CD4-positive, alpha-beta memory T cell (primary cell): ENCODE data around the gene ATP9A. TPM values are rescaled to one million over a fixed set of nuclear protein-coding genes. Genes with fewer than 3 reads are reported as not detected.
"Not testable (repeated sequence)": the region's sequence is repeated elsewhere in the genome, so short reads cannot be mapped to it uniquely, and the experiment has no call there.

Source experiments
- CTCF ChIA-PET: fragments of 350-600 bp; sonication (Branson Sonifier 250); formaldehyde crosslinking; loops from one replicate; lab custom pipeline; 2021; ENCODE audit warnings: inconsistent platforms; ENCODE audit not compliant: partially characterized antibody; lab: Charles Lee
- POLR2A ChIA-PET: fragments of 350-600 bp; sonication (Branson Sonifier 250); formaldehyde crosslinking; loops from one replicate; lab custom pipeline; 2021; ENCODE audit not compliant: partially characterized antibody; lab: Charles Lee
- DNase-seq, 5 donors: peaks; one replicate each; pipeline versions ENCODE4 v3.0.0 to v3.0.0-alpha.2; 2020 to 2022; ENCODE audit warnings: mixed read lengths in 1 of 5
- H3K27ac ChIP-seq: one replicate; pipeline ENCODE4 v1.7.0; 2013; ENCODE audit warnings: low read depth, low read length
- H3K27me3 ChIP-seq: 2 replicates; pipeline ENCODE4 v1.7.0; 2013; ENCODE audit warnings: mild to moderate bottlenecking, low read length, moderate library complexity; ENCODE audit not compliant: insufficient read depth
- H3K36me3 ChIP-seq: 2 replicates; pipeline ENCODE4 v1.7.0; 2013; ENCODE audit warnings: mild to moderate bottlenecking, low read length, moderate library complexity; ENCODE audit not compliant: insufficient read depth
- H3K4me1 ChIP-seq: 2 replicates; pipeline ENCODE4 v1.7.0; 2013; ENCODE audit warnings: mild to moderate bottlenecking, low read length, moderate library complexity; ENCODE audit not compliant: insufficient read depth
- H3K4me3 ChIP-seq, 2 donors: one replicate each; pipeline ENCODE4 v1.7.0; 2013; ENCODE audit warnings: low read length in 2 of 2, mild to moderate bottlenecking in 1 of 2
- H3K9me3 ChIP-seq, 2 donors: one replicate each; pipeline ENCODE4 v1.7.0; 2013; ENCODE audit warnings: low read length in 2 of 2, control low read depth in 1 of 2; ENCODE audit not compliant: control insufficient read depth in 1 of 2
- H3K27ac Mint-ChIP-seq, 7 donors: one replicate each; pipeline ENCODE4 v1.8.0; 2020 to 2021; ENCODE audit warnings: mixed read lengths in 7 of 7, mild to moderate bottlenecking in 6 of 7, inconsistent platforms in 3 of 7, moderate library complexity in 3 of 7
- H3K27me3 Mint-ChIP-seq, 2 donors: one replicate each; pipeline ENCODE4 v1.8.0; 2020 to 2021; ENCODE audit warnings: mixed read lengths in 2 of 2
- H3K36me3 Mint-ChIP-seq, 2 donors: one replicate each; pipeline ENCODE4 v1.8.0; 2020 to 2021; ENCODE audit warnings: mixed read lengths in 2 of 2, inconsistent platforms in 1 of 2, mild to moderate bottlenecking in 1 of 2
- H3K4me1 Mint-ChIP-seq, 4 donors: one replicate each; pipeline ENCODE4 v1.8.0; 2020 to 2021; ENCODE audit warnings: mixed read lengths in 4 of 4, mild to moderate bottlenecking in 1 of 4
- H3K4me3 Mint-ChIP-seq, 8 donors: one replicate each; pipeline ENCODE4 v1.8.0; 2020 to 2021; ENCODE audit warnings: mixed read lengths in 8 of 8, mild to moderate bottlenecking in 7 of 8, moderate library complexity in 6 of 8, inconsistent platforms in 3 of 8
- H3K9me3 Mint-ChIP-seq, 8 donors: one replicate each; pipeline ENCODE4 v1.8.0; 2020 to 2021; ENCODE audit warnings: mixed read lengths in 8 of 8, mild to moderate bottlenecking in 5 of 8, inconsistent platforms in 3 of 8, moderate library complexity in 1 of 8
- intact Hi-C: fragments of 100-400 bp; cut with micrococcal nuclease; formaldehyde crosslinking; loops from one replicate; pipeline ENCODE4 v1.15.1; 2023
- polyA plus RNA-seq, 2 donors: library from polyadenylated mRNA; unstranded; fragments of 300-500 nt; fragmentation: Illumina TruSeq; gene quantifications; one replicate each; pipeline ENCODE4 v1.2.3, GENCODE V29; 2021
- total RNA-seq, 2 experiments: library from RNA; stranded (reverse); gene quantifications; one replicate each; pipeline ENCODE4 v1.2.3, GENCODE V29; 2021

Gene ATP9A
- total and polyA plus RNA-seq, 4 experiments from 2014 or later: 0.14 to 1.0 (median 0.32) TPM

- ChIA-PET CTCF (no interaction called here), POLR2A (no interaction called here)
- no peak overlapping the region for H3K27ac Mint-ChIP-seq
- Histone ChIP-seq H3K27ac (no peak overlapping the region), H3K27me3 (no peaks in the 10 kb centered on the region), H3K4me3 (no peak overlapping the region), H3K36me3 (no peaks in the 10 kb centered on the region), H3K4me1 (no peaks in the 10 kb centered on the region), H3K9me3 (no peaks in the 10 kb centered on the region)
- no peak overlapping the region for H3K4me3 Mint-ChIP-seq
- peaks cover 20 to 28% of the 10 kb centered on the region in 2 donors for H3K27me3 Mint-ChIP-seq
- H3K4me1 Mint-ChIP-seq: no peaks in the 10 kb centered on the region
- intact Hi-C loops: no loop called here
- no peak for DNase-seq
- no peaks in the 10 kb centered on the region for H3K9me3 Mint-ChIP-seq
- no peaks in the 10 kb centered on the region for H3K36me3 Mint-ChIP-seq
Observed at GRCh38 chr20:51792960-51793359, 24.8 kb upstream of the ATP9A start.

DNA sequence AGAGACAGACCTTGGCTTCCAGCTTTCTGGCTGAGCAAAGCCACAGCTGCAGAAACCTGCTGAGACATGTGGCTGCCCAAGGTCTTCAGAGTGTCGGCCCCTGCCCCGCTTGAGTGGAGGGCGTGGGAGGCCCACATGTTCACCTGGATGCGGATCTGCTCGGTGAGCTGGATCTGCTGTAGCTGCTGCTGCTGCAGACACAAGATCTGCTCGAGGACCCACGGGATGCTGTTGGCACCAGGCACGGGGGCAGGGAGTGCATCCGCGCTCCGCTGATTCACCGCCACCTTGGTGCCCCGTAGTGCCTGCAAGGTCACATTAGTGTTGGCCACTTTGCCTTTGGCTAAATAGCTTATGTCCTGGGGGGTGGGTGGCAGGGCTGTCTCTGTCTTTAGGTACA, 23.4 kb upstream of the ATP9A start:
- Mint-ChIP-seq H3K36me3 (no peaks in the 10 kb centered on the region), H3K27ac (no peak overlapping the region), H3K4me1 (no peaks in the 10 kb centered on the region), H3K4me3 (no peak overlapping the region), H3K9me3 (no peaks in the 10 kb centered on the region), H3K27me3 (peaks cover 16 to 22% of the 10 kb centered on the region in 2 donors)
- Histone ChIP-seq H3K36me3 (no peaks in the 10 kb centered on the region), H3K4me3 (no peak overlapping the region), H3K27me3 (no peaks in the 10 kb centered on the region), H3K9me3 (no peaks in the 10 kb centered on the region), H3K4me1 (no peaks in the 10 kb centered on the region), H3K27ac (no peak overlapping the region)
- intact Hi-C loops: no loop called here
- ChIA-PET CTCF (interaction anchor here (1.1 kb wide), 1 partner anchor 9 kb away, joined by 5 read pairs; no protein-coding TSS in a partner anchor), POLR2A (no interaction called here)
- DNase-seq: no peak

GRCh38 chr20:51790256-51790655, 22.1 kb upstream of the ATP9A start:
- H3K27ac ChIP-seq: no peak overlapping the region
- CTCF ChIA-PET: no interaction called here
- Mint-ChIP-seq H3K36me3 (no peaks in the 10 kb centered on the region), H3K27me3 (peaks cover 12 to 18% of the 10 kb centered on the region in 2 donors), H3K4me1 (no peaks in the 10 kb centered on the region), H3K9me3 (no peaks in the 10 kb centered on the region), H3K27ac (no peak overlapping the region), H3K4me3 (no peak overlapping the region)
- H3K4me1 ChIP-seq: no peaks in the 10 kb centered on the region
- intact Hi-C loops: no loop called here
- H3K36me3 ChIP-seq: no peaks in the 10 kb centered on the region
- H3K27me3 ChIP-seq: no peaks in the 10 kb centered on the region
- POLR2A ChIA-PET: no interaction called here
- no peak overlapping the region for H3K4me3 ChIP-seq
- DNase-seq: no peak
- H3K9me3 ChIP-seq: no peaks in the 10 kb centered on the region

DNA sequence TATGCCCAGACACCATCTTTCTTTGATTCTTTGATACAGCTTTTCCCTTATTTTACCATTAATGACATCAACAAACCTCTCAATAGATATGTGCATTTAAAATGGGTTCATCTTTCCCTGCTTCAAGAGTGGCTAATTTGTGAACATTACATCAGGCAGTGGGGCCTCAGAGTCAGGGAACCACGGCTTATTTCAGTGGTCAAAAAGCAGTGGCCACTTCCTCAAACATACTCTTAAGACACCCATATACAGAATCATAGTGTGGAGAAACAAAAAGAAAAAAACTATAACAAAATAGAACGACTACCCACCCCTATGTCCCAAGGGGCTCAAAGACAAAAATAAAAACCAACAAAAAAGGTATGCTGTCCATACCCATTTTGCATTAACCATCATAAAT, 21.2 kb upstream of the ATP9A start:
- Mint-ChIP-seq H3K4me1 (no peaks in the 10 kb centered on the region), H3K27me3 (peaks cover 10 to 13% of the 10 kb centered on the region in 2 donors), H3K36me3 (no peaks in the 10 kb centered on the region), H3K4me3 (no peak overlapping the region), H3K9me3 (no peaks in the 10 kb centered on the region), H3K27ac (no peak overlapping the region)
- DNase-seq: no peak
- H3K4me1 ChIP-seq: no peaks in the 10 kb centered on the region
- H3K27me3 ChIP-seq: no peaks in the 10 kb centered on the region
- no peaks in the 10 kb centered on the region for H3K36me3 ChIP-seq
- H3K27ac ChIP-seq: no peak overlapping the region
- H3K9me3 ChIP-seq: no peaks in the 10 kb centered on the region
- POLR2A ChIA-PET: no interaction called here
- CTCF ChIA-PET: interaction anchor here (0.7 kb wide), 1 partner anchor 14 kb away, joined by 3 read pairs; no protein-coding TSS in a partner anchor
- H3K4me3 ChIP-seq: no peak overlapping the region
- intact Hi-C loops: no loop called here

GRCh38 chr20:51788822-51789221, 20.6 kb upstream of the ATP9A start:
- Histone ChIP-seq H3K27ac (no peak overlapping the region), H3K36me3 (no peaks in the 10 kb centered on the region), H3K27me3 (no peaks in the 10 kb centered on the region), H3K9me3 (no peaks in the 10 kb centered on the region), H3K4me3 (no peak overlapping the region), H3K4me1 (no peaks in the 10 kb centered on the region)
- H3K9me3 Mint-ChIP-seq: no peaks in the 10 kb centered on the region
- no peak overlapping the region for H3K27ac Mint-ChIP-seq
- H3K27me3 Mint-ChIP-seq: peaks cover 10% of the 10 kb centered on the region in 2 donors
- no peaks in the 10 kb centered on the region for H3K36me3 Mint-ChIP-seq
- CTCF ChIA-PET: interaction anchor here (0.7 kb wide), 1 partner anchor 13 kb away, joined by 3 read pairs; no protein-coding TSS in a partner anchor
- no peaks in the 10 kb centered on the region for H3K4me1 Mint-ChIP-seq
- POLR2A ChIA-PET: no interaction called here
- H3K4me3 Mint-ChIP-seq: no peak overlapping the region
- DNase-seq: no peak
- intact Hi-C loops: no loop called here

DNA sequence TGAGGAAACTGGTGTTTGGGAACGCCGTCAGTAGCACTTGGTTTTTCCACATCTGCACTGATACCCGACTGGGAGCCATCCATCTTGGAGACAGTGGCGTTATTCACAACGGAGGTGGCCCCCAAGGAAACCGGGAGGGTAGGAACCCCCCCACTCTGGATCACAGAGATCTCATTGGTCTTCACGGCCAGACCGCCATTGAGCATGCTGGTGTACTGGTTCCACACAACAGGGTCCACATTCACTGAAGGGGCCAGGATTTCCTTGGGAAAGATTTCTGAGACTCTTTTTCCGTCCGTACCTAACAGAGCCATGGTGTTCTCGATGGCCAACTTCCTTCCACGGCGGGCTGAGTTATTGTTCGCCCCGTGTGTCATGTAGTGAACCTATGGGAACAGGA, 16.1 kb upstream of the ATP9A start:
- no peak overlapping the region for H3K4me3 Mint-ChIP-seq
- no peak overlapping the region for H3K4me3 ChIP-seq
- H3K27ac ChIP-seq: no peak overlapping the region
- peaks cover 0 to 5% (median 0%) of the 10 kb centered on the region in 8 donors for H3K9me3 Mint-ChIP-seq
- no peaks in the 10 kb centered on the region for H3K36me3 Mint-ChIP-seq
- no peak for DNase-seq
- peaks cover 0 to 5% of the 10 kb centered on the region in 2 donors for H3K27me3 Mint-ChIP-seq
- no peaks in the 10 kb centered on the region for H3K27me3 ChIP-seq
- intact Hi-C loops: no loop called here
- H3K27ac Mint-ChIP-seq: no peak overlapping the region
- no peaks in the 10 kb centered on the region for H3K36me3 ChIP-seq
- CTCF ChIA-PET: no interaction called here
- H3K9me3 ChIP-seq: no peaks in the 10 kb centered on the region
- no peaks in the 10 kb centered on the region for H3K4me1 Mint-ChIP-seq
- POLR2A ChIA-PET: no interaction called here
- H3K4me1 ChIP-seq: no peaks in the 10 kb centered on the region

DNA sequence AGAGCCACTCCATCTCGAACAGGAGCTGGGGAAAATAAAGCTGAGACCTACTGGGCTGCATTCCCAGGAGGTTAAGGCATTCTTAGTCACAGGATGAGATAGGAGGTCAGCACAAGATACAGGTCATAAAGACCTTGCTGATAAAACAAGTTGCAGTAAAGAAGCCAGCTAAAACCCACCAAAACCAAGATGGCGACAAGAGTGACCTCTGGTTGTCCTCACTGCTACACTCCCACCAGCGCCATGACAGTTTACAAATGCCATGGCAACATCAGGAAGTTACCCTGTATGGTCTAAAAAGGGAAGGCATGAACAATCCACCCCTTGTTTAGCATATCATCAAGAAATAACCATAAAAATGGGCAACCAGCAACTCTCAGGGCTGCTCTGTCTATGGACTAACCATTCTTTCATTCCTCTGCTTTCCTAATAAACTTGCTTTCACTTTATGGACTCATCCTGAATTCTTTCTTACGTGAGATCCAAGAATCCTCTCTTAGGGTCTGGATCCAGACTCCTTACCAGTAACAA, 10.1 kb upstream of the ATP9A start:
- H3K36me3 ChIP-seq, intact Hi-C loops, H3K4me3 ChIP-seq, H3K27ac ChIP-seq, POLR2A ChIA-PET, H3K4me1 Mint-ChIP-seq, H3K27ac Mint-ChIP-seq, H3K27me3 ChIP-seq, H3K9me3 ChIP-seq, CTCF ChIA-PET, H3K4me1 ChIP-seq, DNase-seq, H3K36me3 Mint-ChIP-seq, H3K27me3 Mint-ChIP-seq, H3K4me3 Mint-ChIP-seq: not testable (repeated sequence)
- H3K9me3 Mint-ChIP-seq: peaks cover 0 to 14% (median 4%) of the 10 kb centered on the region in 8 donors
